Activated effector memory CD4-positive, alpha-beta T cell treated with Interleukin-2 at 50 U/mL for 16 hours (primary cell): ENCODE results near the gene TCERG1L.

Experiments used
- DNase-seq: peaks from one replicate; pipeline ENCODE4 v3.0.0-alpha.2; 2020

TCERG1L gene

DNA sequence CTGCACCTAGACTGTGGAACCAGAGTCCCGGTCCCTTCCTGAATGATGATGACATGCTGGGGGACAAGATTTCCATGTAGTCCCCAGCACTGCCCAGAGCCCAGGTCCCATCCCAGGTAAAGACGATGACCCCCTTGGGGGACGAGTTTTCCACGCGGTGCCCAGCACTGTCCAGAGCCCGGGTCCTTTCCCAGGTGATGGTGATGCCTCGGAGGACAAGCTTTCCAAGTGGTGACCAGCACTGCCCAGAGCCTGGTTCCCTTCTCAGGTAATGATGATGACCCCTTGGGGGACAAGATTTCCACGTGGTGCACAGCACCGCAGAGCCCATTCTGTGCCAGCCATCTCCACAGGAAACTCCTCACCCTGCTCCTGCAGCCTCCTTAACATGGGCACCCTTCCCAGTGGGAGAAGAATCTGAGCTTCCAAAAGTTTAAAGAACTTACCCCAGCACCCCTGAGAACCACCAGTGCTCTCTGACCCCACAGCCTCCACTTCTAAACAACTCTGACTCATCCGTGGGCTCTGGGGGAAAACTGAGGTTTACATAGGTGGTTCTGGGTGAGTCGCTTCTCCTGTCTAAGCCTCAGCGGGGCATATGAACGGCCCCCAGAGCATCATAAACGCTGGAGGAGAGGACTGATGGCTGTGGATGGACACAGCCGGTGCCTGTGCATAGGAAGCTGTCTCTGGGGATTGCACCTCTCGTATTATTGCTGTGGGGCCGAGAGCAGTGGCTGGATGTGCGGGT lies 233.2 kb downstream of the TCERG1L start:
- no peak for DNase-seq

DNA sequence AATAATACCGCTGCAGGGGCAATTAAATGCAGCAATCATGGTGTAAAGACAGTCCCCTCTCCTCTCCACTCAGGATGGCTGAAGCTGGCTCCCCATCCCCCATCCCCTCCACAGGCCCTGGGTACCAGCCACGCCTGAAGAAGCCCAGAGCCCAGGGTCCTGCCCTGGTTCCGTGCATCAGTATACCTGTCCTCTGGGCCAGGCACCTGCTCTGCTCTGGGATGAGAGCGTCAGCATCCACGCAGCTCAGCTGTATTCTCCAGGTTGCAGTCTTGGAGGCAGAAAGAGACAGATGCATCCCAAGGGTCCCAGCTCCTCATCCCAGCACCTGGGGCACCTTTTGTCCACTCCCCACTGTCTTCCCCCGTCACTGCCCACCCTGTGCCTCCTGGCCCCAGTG lies 233.8 kb downstream of the TCERG1L start:
- DNase-seq: no peak

DNA sequence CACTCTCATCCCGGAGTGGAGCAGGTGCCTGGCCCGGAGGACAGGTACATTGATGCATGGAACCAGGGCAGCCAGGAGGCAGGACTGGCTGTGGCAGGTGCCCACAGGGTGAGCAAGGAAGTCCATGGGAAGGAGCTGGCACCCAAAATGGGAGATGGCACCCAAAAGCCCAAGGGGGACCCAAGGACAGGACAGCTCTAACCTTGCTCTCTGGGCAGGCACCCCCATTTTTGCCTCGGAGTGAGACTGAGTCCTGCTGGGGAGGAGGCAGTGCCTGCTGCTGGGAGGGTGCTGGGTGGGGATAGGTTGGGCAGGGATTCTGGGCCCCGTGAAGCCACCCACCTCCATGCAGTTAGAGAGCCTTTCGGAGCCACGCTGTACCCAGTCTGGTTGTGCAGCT lies 234.5 kb downstream of the TCERG1L start:
- DNase-seq: no peak

DNA sequence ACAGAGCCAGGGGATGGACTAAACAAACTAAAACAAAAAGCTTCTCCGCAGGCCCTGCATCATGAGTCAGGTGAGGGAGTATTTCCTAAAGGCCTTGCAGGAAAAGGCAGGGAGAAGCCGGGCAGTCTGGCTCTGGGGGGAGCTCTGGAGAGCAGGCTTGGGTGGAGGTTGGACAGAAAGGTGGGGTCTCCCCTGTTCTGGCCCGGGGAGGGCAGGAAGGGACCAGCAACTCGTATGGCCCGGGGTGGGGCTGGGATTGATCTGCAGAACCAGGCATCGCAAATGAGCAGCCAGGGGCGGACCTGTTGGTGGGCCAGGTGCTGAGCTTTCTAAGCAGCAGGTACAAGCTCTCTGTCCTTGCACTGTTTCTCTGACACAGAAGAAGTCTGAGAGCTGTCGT lies 235.2 kb downstream of the TCERG1L start:
- no peak for DNase-seq

DNA sequence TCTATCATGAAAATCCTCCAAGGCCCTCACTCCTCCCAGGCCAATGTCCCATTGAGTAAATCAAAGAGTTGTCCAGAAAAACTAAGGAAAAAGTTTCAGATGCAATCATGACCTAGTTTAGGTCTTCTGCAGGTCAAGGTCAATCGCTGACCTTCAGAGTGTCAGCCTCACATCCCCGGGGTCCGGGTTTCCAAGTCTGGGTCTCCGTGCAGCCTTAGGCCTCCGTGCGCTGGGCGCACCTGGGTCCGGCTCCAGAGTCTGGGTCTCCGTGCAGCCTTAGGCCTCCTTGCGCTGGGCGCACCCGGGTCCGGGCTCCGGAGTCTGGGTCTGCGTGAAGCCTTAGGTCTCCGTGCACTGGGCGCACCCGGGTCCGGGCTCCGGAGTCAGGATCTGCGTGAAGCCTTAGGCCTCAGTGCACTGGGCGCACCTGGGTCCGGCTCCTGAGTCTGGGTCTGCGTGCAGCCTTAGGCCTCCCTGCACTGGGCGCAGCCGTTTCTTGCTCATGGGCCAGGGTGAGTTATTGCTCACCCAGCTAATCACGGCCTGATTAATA lies 236.2 kb downstream of the TCERG1L start:
- no peak for DNase-seq

DNA sequence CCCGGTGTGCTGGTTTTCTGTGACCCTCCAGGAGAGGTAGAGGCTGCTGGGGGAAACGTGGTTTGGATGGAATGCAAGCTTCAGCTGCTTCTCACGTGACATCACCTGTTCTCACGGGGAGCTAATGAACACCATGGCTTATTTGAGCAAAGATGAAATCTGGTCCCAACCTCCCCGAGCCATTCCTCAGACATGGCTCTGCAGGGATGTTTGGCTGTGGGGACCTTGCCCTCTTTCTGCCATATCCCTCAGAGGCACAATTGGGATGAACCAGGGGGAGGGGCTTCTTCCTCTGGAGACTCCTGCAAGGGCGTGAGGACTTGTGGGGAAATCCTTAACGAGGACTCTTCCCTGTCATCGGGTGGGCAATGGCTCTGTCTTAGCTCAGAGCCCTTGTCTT lies 236.8 kb downstream of the TCERG1L start:
- DNase-seq: no peak

DNA sequence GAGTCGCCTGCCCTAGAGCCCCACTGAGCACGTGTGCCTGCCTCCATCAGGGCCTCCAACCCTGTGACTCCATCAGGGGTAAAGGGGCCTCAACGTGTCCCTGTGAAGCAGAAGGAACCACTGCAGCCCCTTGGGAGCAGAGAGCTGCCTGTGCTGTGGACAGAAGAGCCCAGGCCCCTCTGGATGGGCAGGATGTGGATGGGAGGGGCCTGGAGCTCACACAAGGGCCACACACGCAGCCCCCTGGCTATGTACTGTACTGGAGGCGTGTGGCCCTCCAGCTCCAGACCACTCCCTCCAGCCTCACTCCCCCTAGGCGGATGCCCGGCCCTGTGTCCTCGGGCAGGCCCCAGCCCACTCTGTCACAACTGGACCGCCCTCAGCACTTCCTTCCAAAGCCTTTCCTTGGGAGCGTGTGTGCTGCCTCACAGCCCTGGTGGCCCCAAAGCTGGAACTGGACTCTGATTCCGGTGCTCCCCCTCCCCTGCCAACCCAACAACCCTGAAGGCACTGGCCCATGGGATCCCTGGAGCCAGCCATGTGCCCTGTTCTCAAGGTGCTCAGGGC lies 238.0 kb downstream of the TCERG1L start:
- DNase-seq: no peak

DNA sequence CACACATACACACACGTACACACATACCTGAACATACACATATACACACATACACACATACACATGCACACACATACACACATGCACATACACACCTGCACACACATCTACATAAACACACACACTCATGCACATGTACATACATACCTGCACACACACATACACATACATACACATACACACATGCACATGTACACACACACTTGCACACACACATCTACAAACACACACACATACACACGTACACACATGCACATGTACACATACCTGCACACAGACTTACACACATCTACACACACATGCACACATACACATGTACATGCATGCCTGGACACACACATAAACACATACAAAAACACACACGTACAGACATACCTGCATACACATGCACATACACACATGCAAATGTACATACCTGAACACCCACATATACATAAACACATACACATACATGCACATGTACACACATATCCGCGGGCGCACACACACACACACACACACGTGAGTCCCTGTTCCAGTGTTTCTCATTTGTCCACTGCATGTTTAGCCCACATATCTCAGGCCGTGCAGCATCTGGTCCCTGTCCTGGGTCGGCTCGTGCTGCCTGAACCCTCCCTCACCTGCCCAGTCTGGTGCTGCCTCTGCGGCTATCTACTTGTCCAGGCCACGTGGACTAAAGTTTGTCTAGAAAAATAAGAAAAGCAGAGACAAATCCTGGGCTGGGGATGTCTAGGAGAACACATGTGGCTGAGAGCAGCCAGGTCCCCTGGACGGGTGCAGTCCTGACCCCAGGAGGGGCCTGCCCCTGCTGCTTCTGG lies 238.7 kb downstream of the TCERG1L start:
- no peak for DNase-seq

DNA sequence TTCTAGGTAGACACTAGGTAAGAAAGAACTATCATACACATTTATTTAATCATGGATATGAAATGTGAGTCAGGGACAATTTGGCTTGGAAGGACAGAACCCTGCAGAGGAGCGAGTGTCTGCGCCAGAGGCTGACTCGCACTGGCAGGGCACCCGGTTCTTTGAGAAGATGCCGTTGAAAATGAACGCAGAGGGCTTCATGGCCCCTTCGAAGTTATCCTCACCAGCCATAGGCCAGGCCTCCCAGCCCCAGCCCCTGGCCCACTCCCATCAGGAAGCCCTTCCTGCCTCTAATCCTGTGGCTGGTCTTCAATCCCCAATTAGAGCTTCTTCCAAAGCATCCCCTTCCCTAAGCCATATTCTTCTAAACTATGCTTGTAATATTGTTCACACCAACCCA lies 239.8 kb downstream of the TCERG1L start:
- no peak for DNase-seq

DNA sequence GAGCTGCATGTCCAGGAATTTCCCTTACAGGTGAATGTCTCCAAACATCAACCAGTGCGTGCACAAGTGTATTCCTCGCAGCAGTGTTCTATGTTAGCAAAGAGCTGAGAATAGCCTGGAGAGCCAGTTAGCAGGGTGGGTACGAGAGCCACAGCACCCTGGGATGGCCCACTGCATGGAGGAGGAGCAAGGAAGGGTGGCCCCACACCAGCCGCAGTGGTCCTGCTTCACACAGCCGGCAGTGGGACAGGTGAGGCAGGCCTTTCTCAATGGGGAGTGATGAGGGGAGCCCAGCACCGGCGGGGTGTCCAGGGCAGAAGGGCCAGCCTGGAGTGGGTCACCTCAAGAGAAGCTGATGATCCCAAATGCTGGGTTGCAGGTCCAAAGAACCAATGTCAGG lies 240.7 kb downstream of the TCERG1L start:
- no peak for DNase-seq

DNA sequence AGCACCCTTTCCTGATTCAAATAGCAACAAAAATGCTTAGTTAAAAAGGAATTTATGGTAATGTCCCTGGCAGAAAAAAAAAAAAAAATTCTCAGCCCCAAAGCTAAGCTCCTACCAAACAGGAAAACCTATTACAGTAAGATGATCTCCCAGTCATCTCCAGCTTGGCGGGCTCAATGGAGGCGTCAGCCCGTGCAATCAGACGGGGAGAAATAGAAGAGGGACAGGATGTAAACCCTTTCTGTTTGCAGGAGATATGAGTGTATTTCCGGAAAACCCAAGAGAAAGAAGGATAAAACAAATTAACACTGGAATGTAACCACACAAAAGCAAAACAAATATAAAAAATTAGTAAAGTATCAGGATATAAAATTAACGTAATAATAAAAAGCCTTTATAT lies 242.8 kb downstream of the TCERG1L start:
- no peak for DNase-seq

DNA sequence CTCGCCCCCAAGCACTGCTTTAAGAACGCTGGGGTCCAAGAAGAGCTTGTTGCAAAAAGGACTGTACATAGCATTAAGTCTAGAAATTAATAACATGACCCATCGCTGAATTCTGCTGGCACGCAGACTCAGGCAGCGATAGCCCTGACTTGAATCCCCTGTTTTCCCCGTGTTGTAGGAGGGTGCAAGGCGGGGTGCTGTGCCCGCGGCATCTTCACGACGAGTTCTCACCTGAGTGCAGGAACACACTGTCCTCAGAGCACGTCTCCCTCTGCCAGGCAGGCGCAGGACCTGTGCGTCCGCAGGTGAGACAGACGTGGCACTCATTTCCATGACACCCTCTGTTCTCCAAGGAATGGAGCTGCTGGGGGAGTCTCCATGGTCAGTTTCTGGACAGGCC lies 243.2 kb downstream of the TCERG1L start:
- DNase-seq: no peak

DNA sequence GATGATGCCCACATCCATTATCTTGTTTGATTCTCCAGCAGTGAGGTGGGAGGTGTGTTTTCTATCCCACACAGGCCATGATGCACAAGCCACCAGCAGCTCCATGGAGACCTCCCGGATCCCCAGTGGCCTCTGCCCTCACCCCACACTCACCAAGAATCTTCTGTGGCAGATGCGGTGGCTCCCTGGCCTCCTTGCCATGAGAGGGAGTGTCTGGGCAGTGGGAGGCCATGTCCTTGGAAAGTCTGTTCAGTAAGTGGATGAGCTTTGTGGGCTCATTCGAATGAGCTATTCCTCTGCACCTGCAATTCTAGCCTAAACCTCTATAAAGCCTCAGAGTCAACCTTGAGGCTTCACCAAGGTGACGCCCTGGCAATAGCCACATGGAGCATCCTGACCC lies 243.8 kb downstream of the TCERG1L start:
- no peak for DNase-seq

DNA sequence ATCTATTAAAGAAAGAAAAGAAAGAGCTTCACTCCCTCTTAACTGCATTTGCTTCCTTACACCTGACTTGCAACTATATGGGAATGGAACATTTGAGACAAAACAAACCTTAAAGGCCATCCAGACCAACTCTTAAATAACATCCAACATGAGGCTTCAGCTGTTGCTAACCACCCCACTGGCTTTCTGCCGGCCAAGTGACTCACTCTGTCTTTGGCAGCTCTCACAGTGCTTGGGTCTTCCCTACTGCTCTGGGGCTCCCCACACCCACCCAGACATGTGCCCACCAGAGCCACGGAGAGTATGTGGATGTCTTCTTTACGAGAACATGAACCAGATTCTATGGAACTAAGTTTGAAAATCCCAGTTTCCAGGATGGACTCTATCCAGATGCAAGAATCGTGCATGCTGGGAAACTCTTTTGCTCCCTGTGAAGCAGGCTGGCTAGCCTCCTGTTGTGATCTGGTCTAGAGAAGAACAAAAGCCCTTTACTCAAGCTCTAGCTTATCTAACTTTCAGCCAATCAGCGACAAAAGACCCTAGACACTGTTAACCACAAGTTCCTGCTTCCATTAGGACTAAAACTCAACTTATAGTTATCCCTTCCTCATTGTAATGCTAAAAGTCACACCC lies 245.7 kb downstream of the TCERG1L start:
- no peak for DNase-seq

DNA sequence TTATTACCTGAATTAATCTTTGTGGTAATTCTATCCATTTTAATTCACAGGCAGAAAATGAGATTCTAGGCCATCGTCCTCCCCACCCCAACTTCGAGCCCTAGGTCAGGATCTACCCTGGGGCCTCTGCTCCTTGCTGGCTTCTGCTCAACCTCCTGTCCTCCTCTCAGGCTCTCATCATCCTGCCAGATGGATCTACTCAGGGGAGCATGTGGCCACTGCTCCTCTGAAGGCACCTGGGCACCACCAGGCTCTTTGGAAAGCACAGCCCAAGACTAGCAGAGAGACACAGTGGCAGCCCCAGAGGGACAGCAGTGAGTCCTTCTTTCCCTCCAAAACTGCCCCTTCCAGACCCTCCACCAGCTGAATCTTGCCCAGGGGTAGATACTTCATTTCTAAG lies 248.2 kb downstream of the TCERG1L start:
- DNase-seq: no peak

DNA sequence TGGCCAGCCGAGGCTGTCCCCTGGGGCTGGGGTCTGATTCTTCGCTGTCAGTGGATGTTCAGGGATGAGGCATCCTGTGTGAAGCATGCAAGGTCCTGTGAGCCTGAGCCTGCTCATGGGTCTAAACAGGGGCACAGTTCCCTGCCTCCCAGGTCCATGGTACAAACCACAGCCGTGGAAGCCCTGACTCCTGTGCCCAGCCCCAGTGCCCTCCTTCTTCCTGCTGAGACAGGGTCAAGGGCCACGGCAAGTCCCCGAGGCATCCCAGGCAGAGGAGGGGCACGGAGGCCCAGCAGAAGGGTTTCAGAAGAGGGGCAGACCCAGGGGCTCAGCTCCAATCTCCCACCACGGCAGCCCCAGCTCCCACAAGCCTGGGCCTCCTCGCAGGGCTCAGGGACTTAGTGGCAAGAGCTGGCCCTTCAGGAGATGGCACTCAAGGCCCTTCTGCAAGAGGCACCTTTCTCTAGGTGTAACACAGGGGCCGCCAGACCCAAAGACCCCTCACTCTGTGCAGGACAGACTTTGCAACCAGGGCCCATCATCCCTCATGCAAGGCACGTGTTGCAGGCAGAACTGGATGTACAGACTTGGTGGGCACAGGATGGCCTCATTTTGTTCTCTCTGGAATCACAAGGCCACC lies 248.8 kb downstream of the TCERG1L start:
- no peak for DNase-seq

DNA sequence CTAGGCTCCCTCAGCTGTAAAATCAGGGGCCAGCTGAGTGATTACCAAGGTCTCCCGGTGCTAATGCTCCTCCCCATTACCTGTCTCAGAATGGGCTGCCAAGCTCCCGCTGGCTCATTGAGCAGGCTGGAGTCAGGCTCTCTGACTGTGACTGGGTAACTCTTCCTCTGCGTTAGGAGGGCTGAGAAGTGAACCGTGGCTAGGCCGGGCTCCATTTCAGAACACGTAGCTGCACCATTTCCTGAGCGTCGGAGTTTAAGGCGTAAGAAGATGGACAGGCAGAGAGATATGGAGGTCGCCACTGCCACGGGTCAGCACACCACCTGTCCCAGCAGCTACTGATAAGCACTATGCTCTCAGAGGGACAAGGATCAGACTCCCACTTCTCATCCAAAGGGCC lies 250.3 kb downstream of the TCERG1L start:
- DNase-seq: no peak

DNA sequence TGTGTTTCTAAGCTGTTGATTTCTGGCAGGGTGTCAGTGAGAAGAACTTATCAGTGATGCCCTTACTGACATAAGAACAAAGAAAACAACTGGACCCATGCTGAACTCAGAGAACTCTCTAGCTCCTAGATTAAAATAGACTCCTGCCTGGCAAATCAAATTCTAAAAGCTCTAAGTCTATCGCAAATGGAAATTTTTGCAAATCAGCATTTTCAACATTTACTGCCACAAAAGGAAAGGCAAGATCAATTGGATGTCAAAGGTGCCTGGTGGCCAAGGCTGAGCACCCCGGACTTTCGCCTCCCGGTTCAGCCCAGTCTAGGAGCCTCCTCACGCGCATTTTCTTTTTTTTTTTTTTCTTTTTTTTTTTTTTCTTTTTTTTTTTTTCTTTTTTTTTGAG lies 251.6 kb downstream of the TCERG1L start:
- DNase-seq: no peak

DNA sequence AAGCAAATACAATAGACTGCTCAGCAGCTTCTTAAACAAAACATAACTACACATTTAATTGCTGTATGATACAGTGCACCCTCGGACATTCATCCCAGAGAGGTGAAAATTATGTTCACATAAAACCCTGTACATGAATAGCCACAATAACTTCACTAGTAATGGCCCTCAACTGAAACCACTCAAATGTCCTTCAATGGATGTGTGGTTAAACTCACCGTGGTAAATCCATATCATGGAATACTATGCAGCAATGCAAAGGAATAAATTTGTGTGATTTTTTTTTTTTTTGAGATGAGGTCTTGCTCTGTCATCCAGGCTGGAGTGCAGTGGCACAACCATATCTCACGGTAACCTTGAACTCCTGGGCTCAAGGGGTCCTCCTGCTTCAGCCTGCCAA lies 252.7 kb downstream of the TCERG1L start:
- no peak for DNase-seq

DNA sequence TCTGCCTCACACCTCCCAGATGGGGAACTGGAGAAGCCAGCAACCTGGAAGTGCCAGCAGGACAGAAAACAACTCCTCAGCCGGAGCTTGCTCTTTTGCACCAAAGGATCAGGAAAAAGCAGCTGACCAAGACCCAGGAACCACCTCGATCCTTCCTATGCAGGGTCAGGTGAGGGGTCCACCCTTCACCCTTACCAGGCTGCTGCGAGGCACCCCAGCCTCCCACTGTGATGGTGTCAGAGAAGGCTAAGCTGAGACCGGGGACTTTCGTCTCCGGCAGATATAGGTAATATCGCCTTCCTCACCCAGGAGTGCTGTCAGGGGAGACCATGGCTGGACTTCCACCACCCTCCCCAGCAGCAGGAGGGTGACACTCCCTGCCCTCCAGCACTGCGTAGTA lies 254.7 kb downstream of the TCERG1L start:
- no peak for DNase-seq

DNA sequence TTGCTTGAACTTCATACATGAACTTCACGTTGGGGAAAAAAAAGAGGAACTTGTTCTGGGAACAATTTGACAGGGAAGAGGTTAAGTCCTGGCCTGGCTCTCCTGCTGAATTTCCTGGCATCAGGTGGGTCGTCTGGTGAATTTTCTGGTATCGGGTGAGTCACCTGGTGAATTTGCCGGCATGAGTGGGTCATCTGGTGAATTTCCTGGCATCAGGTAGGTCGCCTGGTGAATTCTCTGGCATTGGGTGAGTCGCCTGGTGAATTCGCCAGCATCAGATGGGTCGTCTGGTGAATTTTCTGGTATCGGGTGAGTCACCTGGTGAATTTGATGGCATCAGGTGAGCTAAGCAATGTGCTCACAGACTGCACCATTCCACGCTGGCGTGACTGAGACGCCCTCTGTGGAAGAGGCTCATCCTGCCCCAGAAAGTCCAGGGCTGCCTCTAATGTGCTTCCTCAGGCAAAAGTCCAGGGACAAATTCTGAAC lies 255.4 kb downstream of the TCERG1L start:
- no peak for DNase-seq

DNA sequence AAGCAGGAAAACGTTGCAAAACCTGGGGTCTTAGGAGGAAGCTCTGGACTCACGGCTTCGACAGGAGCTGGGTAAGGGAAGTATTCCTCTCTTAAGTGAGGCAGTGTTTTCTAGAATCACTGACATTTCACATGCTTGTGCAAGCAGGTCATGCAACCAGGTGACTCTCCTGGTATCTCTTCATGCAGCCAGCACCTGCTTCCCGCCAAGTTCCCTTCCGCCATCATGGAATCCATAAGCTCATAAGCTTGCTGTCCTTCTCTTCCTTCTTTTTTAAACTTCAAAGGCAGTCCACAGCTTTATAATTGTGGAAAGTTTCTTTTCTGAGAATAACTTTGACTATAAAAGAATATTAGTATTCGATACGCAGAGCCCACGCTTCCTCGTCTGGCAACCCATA lies 256.1 kb downstream of the TCERG1L start:
- DNase-seq: no peak

DNA sequence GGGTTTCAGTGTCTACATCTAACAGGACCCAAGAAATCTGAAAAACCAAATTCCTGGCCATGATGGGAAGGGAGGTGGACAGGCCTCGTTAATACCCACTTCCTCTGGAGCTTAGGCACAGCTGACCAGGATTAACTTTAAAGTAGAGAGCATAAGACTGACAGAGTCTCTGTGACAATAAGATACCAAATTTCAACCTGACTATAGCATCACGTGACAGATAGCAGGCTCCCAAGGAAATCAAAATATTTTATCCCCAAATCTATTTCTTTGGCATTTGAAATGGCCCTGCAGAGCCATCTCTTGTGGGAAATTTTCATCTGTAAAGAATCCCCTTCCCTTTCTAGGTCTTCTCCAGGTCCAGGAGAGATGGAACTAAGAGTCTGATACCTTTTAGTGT lies 258.3 kb downstream of the TCERG1L start:
- DNase-seq: no peak
